Activated CD4-positive, alpha-beta T cell treated with anti-CD3 and anti-CD28 coated beads, Interleukin-2, amount 50 U/mL, for 4 hours (primary cell): ENCODE results near the gene CD22.
A peak's percentile ranks its signal among the peaks of the same experiment; 100 is the strongest.
"Not testable (repeated sequence)": the region's sequence is repeated elsewhere in the genome, so short reads cannot be mapped to it uniquely, and the experiment has no call there.

Source experiments
- DNase-seq, 2 experiments: peaks; one replicate each; pipeline ENCODE4 v3.0.0-alpha.2; 2020

CD22 gene

GRCh38 chr19:35345671-35346111, 16.7 kb downstream of the CD22 start:
- DNase-seq = no peak

- peak; percentile 62 to 71 for DNase-seq
Observed at GRCh38 chr19:35346193-35347052, 17.4 kb downstream of the CD22 start.

- DNase-seq = peak; percentile 25 to 43
Observed at GRCh38 chr19:35347171-35347929, 18.4 kb downstream of the CD22 start, which contains the start of gene FFAR1. FFAR1 (plus strand) TSS chr19:35347902; CDS start chr19:35351552, 3,650 bp downstream.

- no peak for DNase-seq
Observed at GRCh38 chr19:35347930-35348298, 18.9 kb downstream of the CD22 start.

- no peak for DNase-seq
Observed at GRCh38 chr19:35348911-35349611, 20.1 kb downstream of the CD22 start.

- no peak for DNase-seq
Observed at GRCh38 chr19:35349614-35350521, 20.9 kb downstream of the CD22 start.

GRCh38 chr19:35350591-35350990, 21.6 kb downstream of the CD22 start:
- DNase-seq = no peak

GRCh38 chr19:35351411-35352176, 22.6 kb downstream of the CD22 start:
- no peak for DNase-seq

GRCh38 chr19:35352177-35352447, 23.1 kb downstream of the CD22 start:
- no peak for DNase-seq

GRCh38 chr19:35352448-35353304, 23.7 kb downstream of the CD22 start:
- peak; percentile 60 to 61 for DNase-seq

GRCh38 chr19:35353635-35354034, 24.6 kb downstream of the CD22 start:
- no peak for DNase-seq

GRCh38 chr19:35354898-35355297, 25.9 kb downstream of the CD22 start:
- no peak for DNase-seq

GRCh38 chr19:35355791-35356460, 26.9 kb downstream of the CD22 start:
- no peak for DNase-seq

GRCh38 chr19:35357867-35358573, 29.0 kb downstream of the CD22 start, which contains the start of gene FFAR3:
FFAR3 (plus strand) TSS chr19:35358460; CDS start chr19:35358891, 431 bp downstream.
- DNase-seq = no peak

GRCh38 chr19:35358834-35359233, 29.8 kb downstream of the CD22 start:
- not testable (repeated sequence) for DNase-seq

GRCh38 chr19:35359395-35359794, 30.4 kb downstream of the CD22 start:
- not testable (repeated sequence) for DNase-seq

GRCh38 chr19:35360081-35360480, 31.1 kb downstream of the CD22 start:
- not testable (repeated sequence) for DNase-seq

- no peak for DNase-seq
Observed at GRCh38 chr19:35360880-35361420, 32.0 kb downstream of the CD22 start.
